Measurements from ENCODE around the gene DRC3.
A peak's percentile ranks its signal among the peaks of the same experiment; 100 is the strongest.
"Not testable (repeated sequence)": the region's sequence is repeated elsewhere in the genome, so short reads cannot be mapped to it uniquely, and the experiment has no call there.

The DRC3 gene

DNA sequence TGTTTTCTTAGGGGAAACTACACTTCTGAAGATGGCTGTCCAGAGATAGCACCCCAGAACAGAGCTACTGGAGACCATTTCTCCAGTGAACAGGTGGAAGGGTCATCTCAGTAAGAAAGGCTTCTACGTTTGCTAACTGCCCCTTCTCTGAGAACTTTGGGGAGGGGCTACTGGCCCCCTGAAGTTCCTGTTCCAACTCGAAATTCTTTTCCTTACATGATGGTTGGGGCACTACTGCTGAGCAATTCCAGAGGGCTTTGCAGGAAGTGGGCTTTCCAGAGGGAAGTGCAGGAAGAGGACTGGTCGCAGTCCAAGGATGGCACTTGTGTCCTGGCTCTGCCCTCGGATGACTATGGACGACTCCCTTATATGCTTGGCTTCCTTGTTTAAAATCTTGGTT, 31.6 kb upstream of the DRC3 start:
- DNase-seq (ENCODE audit: low spot score): no peak

DNA sequence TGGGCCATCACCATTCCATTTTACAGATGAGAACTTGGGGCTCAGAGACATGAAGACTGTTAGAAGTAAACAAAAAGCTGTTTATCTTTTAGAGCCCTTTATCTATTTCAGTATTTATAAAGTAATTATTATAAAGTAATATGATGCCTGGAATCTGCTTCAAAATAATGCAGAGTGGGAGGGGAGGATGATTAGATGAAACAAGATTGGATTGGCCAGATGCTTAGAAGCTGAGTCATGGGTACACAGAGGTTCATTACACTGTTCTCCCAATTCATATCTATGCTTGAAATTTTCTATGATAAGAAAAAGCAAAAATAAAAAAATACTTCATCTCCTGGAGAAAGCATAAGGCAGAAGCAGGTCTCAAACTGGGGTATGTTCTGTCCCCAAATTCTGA, 29.8 kb upstream of the DRC3 start:
- peak; percentile 54 for DNase-seq (ENCODE audit: low spot score)

DNA sequence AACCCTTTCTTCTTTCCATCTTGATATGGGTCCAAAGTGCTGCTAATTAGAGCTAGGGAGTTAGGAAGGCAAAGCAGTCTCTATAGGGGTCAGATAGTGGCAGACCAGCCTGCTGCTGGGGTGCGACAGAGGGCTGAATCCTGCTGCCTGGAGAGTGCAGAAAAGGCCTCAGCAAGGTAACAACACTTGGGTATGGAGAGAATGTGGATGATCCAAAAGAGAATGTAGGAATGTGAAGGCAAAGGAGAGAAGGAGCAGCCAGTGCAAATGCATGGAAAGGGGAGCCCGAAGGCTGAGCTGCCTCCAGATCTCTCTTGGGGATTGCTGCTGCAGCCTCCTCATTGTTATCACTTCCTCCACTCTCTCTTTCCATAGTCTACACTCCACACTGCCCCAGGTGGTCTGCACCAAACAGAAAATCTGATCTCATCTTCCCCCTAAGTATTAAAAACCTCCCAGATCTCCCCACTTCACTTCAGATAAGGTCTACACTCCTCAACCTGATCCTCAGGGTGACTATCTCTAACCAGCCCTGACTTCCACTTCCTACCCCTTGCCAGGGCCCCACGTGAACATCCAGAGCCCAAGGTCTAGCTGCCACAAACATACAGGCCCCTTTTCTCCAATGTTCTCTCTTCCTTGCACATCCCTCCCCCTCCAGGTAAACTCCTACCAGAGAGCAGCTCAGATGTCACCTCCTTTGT, 29.2 kb upstream of the DRC3 start:
- no peak for DNase-seq (ENCODE audit: low spot score)

DNA sequence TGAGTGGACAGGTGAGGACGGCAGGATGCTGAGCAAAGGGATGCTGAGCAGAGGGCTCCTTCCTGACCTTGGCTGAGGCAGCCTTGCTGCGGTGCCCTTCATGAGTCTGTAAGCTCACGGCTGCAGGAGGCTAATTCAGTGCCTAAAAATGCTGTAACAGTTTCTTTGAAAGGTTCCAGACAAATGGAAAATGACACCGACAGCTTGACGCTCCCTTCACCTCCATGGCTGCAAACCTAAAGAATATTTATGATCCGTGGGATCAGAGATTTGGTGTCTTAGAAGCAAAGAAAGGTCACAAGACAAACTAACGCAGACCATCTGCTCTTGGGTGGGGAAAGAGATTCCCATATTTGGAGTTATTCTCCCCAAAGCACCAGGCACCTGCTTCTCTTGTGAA, 28.4 kb upstream of the DRC3 start:
- no peak for DNase-seq (ENCODE audit: low spot score)

DNA sequence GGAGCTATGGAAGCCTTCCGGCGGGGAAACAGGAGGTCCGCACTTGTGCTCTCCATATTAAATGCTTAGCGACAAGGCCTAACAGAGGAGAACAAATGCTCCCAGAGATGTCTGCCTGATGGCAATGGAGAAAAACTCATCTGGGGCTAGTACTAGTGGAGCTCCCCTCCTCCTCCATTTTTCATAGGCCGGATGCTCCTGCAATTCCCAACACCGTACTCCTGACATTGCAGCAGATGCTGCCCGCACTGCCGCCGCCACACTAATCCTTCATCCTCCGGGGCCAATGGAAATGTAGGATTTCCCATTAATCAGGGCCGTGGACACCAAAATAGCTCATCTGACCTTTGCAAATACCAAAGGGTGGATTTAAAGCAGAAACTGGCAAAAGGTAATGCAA, 27.9 kb upstream of the DRC3 start:
- no peak for DNase-seq (ENCODE audit: low spot score)

DNA sequence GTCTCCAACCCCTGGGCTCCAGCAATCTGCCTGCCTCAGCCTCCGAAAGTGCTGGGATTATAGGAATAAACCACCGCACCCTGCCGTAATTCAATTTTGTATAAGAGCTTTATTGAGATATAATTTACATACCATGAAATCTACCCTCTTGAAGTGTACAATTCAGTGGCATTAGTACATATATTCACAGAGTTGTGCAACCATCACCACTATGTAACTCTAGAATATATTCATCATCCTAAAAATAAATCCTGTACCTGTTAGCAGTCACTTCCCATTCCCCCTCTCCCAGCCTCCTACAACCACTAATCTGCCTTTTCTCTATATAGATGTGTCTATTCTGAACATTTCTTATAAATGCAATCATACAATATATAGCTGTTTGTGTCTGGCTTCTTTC, 26.6 kb upstream of the DRC3 start:
- no peak for DNase-seq (ENCODE audit: low spot score)

DNA sequence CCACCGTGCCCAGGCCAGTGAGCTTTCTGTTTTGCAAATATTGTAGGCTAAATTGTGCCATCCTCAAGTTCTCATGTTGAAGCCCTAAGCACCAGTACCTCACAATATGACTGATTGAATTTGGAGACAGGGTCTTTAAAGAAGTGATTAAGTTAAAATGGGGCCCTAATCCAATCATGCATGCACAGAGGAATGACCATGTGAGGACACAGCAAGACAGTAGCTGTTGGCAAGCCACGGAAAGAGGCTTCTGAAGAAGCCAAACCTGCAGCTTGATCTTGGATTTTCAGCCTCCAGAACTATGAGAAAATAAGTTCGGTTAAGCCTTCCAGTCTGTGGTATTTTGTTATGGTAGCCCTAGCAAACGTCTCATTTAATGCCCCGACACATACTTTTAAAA, 25.4 kb upstream of the DRC3 start:
- DNase-seq (ENCODE audit: low spot score): no peak

DNA sequence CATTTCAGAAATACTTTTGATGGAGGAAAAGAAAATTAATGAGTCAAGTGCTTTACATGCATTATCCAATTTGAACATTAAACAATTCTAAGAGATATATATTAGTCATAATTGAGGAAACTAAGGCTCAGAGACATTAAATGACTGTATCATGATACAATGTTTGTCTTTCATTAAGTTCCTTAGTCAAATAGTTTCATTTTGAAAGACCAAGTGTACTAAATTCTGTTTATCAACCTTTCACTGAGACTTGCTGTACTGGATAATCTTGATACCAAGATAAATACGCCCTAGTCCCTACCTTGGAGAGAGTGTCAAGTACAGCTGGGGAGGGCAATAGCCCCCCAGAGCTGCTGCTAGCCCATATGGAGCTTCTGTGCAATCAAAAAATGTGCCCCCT, 24.7 kb upstream of the DRC3 start:
- no peak for DNase-seq (ENCODE audit: low spot score)

DNA sequence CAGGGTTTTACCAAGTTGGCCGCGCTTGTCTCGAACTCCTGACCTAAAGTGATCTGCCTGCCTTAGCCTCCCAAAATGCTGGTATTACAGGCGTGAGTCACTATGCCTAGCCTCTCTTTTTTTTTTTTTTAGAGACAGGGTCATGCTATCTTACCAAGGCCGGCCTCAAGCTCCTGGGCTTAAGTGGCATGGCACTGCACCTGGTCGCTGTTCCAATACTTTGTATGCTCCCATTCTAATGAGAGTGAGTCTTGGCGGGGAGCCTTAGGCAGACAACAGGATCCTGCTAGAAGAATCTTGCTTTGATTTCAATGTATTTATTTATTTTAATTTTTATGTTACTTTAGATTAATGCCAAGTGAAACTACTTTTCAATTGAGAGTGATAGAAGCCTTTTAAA, 22.3 kb upstream of the DRC3 start:
- no peak for DNase-seq (ENCODE audit: low spot score)

DNA sequence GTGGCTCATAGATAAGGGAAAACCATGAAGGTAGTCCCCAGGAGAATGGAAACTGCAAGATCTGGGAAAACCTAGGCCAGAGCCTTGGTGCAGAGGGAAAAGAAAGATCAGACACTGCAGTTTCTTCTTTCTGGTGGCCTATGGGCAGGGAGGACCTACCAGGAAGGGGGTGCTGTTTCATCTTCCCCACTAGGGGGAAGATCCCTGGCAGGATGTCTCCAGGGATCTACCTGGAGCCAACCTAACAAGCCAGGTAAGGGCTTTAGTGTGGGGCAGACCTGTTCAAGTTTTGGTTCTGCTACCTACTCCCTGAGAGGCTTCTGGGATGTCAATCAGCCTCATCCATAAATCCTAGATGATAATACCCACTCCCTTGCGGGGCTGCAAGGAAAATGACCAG, 21.9 kb upstream of the DRC3 start:
- DNase-seq (ENCODE audit: low spot score): no peak

DNA sequence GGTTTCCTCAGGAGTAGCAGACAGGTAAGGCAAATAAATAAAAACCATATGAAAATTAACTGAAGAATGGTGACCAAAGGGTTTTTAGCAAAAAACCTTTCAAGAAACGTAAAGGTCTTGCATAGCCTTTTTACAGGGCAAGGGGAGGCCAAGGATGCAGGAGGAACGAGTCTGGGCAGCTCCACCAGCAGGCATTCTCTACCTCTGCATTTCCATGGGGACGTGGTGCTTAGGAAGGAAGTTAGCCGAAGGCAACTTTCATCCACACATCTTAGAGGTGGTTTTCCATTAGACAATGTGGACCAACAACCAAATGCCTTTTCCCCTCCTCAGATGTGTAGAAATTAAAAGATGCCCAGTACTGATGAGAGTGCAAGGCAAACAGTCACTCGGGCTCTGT, 21.1 kb upstream of the DRC3 start:
- no peak for DNase-seq (ENCODE audit: low spot score)

DNA sequence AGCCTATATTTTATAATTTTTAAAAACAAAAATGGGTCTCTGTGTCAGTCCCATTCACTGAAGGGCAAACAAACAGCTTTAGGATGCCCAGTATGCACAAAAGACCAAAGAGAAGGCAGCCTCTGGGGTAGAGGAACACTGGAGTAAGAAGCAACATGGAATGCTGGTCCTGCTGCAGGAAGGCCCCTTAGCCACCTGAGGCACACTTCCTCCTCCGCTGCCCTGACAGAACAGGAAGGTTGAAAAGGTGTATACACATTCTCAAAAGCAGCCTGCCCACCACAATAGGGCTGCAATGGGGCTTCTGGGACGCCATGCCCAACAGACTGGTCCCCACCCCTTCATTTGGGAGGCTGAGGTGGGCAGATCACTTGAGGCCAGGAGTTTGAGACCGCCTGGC, 20.0 kb upstream of the DRC3 start:
- DNase-seq (ENCODE audit: low spot score): no peak

DNA sequence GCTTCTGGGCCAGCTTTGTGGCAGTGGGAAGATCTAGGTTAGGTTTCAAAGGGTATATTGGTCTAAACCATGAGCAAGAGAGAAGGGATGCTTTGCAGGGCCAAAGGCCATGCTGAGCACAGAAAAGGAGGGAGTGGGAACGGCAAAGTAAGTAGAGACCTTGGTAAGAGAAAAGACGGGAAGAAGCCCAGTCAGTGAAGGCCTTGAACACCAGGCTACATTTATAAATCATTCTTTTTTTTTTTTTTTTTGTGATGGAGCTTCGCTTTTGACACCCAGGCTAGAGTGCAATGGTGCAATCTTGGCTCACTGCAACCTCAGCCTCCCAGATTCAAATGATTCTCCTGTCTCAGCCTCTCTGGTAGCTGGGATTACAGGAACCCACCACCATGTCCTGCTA, 18.6 kb upstream of the DRC3 start:
- DNase-seq (ENCODE audit: low spot score): no peak

DNA sequence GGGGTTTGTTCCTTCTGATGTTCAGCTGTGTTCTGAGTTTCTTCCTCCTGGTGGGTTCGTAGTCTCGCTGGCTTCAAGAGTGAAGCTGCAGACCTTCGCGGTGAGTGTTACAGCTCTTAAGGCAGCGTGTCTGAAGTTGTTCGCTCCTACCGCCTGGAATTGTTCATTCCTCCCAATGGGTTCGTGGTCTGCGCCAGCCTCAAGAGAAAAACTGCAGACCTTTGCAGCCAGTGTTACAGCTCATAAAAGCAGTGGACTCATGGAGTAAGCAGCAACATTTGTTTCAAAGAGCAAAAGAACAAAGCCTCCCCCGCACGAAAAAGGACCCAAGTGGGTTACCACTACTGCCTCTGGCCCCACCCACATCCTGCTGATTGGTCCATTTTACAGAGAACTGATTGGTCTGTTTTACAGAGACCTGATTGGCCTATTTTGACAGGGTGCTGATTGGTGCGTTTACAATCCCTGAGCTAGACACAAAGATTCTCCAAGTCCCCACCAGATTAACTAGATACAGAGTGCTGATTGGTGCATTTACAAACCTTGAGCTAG, 16.8 kb upstream of the DRC3 start:
- DNase-seq (ENCODE audit: low spot score): not testable (repeated sequence)

DNA sequence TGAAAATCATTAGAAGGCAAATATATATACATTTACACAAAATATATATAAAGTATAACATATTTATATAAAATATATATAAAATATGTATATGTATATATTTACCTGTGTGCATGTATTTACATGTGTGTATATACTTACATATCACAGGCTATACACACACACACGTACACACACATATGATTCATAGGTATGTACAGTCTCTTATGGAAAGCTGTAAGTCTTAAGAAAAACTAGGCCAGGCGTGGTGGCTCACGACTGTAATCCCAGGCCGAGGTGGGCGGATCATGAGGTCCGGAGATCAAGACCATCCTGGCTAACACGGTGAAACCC, 15.1 kb upstream of the DRC3 start:
- DNase-seq (ENCODE audit: low spot score): no peak

DNA sequence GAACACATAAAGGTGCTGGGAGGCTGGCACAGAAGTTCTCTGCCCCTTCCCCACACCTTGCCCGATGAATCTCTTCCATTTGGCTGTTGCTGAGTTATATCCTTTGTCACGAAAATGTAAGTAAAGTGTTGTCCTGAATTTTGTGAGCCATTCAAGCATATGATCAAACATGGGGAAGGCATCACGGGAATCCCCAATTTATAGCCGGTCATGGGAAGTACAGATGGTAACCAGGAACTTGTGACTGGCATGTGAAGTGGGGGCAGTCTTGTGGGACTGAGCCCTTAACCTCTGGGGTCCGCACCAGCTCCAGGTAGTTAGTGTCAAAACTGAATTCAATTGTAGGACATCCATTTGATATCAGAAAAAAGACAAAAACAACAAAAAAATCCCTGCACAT, 13.7 kb upstream of the DRC3 start:
- no peak for DNase-seq (ENCODE audit: low spot score)

DNA sequence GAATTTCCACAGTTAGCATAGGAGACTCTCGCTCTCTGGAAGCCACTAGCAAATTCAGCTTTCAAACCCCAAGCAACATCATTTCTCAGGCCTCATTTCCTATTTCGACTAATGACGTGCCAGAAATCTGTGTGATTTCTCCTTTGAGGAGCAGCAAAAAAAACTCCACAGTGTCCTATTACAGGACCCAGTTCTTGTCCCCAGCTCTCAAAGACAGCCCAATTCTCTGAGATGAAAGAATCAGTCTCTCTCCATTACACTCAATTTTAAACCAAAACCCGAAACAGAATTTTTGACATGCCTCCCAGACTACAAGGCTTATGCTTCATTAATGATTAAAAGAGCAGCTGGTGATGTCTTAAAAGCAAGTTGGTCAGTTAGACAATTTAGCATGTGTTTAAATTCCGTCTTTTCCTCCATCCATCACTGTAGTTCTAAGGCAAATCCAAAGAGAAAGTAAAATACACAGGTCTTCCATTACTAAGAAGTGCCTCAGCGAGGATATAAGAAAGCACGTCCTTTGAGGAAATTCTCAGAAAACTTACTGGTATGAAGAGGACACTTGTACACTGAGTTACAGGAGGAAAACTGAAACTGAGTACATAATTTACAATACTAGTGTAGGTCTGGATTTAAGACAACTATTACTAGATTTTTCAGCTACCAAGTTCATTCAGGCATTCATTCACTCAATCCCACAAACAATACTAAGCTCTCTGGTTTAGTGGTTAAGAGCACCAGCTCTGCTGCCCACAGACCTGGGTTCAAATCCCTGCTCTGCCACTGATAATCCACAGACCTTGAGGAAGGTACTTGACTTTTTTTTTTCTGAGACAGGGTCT, 12.9 kb upstream of the DRC3 start:
- no peak for DNase-seq (ENCODE audit: low spot score)

DNA sequence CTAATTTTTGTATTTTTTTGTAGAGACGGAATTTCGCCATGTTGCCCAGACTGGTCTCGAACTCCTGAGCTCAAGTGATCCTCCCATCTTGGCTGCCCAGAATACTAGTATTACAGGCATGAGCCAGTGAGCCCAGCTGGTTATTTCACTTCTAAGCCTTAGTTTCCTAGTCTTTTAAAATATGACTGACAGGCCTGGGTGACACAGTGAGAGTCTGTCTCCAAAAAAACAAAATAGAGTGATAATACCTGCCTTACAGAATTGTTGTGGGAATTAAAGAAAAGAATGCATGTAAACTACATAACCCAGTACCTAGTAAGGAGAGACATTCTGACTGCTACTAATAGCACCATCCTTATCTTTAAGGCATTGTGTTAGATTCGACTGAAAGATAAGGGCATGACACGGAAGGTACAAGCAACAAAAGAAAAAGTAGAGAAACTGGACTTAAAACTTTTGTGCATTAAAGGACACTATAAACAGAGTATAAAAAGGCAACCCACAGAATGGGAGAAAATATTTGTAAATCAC, 12.1 kb upstream of the DRC3 start:
- no peak for DNase-seq (ENCODE audit: low spot score)

DNA sequence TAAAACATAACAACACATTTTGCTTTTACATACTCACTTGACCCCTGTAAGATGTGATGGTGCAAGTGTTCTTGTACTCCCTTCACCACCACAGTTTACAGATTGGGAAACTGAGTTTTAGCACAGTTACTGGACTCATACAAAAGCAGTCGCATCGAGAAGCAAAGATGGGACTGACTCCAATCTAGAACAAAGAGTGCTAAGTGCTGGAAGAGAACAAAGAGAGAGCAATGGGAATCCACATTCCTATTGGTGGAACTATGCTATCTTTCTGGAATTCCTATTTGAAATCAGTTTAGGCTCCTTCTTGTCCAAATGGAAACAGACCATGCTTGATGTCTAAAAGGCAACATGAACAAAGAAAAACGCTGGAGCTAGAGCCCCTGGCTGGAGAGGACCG, 9.6 kb upstream of the DRC3 start:
- DNase-seq (ENCODE audit: low spot score): no peak

DNA sequence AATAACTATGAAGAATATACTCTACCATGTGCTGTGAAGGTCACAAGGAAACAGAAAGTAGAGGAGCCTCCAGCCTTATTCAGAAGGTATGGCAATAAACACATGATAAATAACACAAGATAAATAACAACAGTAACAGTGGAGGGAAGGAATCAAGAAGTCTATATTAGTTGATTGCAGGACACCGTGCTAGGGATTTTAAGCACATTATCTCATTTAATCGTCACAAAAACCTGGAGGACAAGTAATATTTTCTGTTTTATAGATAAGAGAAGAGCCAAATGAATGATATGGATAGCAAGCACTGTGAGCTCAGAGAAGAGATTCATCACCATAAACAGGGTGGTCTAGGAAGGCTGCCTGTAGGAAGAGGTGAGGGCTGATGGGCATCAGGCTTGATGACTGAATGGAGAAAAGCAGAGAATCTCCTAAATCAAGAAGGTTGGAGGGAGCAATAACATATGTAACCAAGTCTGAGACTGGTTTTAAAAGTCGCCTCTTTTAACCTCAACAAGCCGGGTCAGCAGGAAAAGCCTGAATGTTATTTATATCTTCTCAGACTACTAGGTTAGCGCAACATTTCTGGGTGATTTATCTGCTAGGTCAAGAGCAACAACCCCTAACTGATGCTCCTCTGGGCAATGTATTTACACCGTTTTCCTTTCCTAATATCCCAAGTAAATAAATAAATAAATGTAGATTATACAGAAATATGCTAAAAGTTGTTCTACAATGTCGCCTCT, 8.8 kb upstream of the DRC3 start:
- no peak for DNase-seq (ENCODE audit: low spot score)

DNA sequence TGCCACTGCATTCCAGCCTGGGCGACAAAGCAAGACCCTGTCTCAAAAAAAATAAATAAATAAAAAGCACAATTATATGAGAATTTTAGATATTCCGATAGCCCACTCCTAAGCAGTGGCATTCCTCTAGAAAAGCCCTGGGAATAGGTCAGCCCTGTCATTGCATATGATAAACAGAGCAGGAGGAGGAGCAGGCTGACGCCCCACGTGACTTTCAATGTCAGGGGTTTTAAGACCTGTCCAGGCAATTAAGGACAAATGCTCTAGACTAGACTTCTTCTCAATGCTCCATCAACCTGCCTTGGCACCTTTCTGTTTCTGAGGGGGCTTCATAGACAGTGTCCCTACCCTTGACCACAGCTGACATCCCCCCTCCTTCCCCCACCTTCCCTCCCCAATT, 8.0 kb upstream of the DRC3 start:
- no peak for DNase-seq (ENCODE audit: low spot score)

DNA sequence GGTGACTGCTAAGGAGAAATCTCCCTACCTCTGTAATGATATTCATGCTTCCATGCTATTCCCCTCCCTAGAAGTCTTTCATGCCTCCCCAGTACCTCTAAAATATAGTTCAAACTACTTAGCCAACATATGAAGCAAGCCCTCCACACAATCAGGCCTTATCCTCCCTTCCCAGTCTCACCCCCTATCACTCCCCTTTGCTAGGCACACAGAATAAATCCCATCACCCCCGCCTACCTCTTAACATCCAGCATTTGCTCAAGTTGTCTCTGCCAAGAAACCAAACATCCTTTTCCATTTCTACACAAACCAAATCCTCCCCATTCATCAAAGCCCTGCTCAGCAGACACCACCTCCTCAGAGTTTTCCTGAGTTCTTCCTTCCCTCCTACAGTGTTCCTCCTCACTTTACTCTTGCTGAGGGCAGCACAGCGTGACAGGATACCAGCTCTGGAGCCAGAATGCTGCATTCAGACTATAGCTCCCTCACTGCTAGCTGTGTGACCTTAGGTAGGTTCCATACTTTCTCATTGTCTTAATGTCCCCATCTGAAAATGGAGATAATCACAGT, 7.4 kb upstream of the DRC3 start:
- DNase-seq (ENCODE audit: low spot score): no peak

Measured in LoVo (cell line).